GM19351 (cell line): ENCODE results near the gene IWS1.
"Not testable (repeated sequence)": the region's sequence is repeated elsewhere in the genome, so short reads cannot be mapped to it uniquely, and the experiment has no call there.

Experiments
- ATAC-seq: cut with Tn5 transposase; IDR thresholded peaks from one replicate; pipeline ENCODE4 v1.9.1; 2021; ENCODE audit warnings: mild to moderate bottlenecking, moderate library complexity; ENCODE audit not compliant: unreplicated experiment

The IWS1 gene

DNA sequence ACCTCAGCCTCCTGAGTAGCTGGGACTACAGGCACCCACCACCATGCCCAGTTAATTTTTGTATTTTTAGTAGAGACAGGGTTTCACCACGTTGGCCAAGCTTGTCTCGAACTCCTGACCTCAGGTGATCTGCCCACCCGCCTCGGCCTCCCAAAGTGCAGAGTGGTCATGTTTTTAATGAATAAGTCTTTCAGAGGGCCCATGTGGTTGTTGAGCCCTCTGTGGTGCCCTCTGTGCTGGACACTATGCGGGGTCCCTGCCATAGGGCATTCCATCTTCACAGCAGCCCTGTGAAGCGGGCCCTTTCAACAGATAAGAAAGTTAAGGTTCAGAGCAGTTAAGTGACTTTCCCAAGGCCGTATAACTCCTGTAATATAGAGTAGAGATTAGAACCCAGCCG, 35.1 kb upstream of the IWS1 start:
- no peak for ATAC-seq

DNA sequence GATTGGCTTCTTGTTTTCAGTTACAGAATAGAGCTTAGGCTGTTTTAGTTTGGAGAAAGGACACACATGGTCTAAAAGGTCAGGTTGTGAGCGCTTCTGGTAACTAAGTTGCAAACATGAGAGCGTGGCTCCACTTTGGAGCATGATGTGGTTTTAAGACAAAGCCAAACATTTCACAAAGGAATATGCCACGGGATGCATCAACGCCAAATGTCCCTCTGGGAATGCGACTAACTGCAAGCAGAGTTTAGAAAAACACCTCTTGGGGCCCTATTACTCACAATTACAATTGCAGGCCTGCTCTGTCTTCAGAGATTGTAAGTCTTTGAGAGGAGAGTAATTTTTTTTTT, 34.6 kb upstream of the IWS1 start:
- no peak for ATAC-seq

DNA sequence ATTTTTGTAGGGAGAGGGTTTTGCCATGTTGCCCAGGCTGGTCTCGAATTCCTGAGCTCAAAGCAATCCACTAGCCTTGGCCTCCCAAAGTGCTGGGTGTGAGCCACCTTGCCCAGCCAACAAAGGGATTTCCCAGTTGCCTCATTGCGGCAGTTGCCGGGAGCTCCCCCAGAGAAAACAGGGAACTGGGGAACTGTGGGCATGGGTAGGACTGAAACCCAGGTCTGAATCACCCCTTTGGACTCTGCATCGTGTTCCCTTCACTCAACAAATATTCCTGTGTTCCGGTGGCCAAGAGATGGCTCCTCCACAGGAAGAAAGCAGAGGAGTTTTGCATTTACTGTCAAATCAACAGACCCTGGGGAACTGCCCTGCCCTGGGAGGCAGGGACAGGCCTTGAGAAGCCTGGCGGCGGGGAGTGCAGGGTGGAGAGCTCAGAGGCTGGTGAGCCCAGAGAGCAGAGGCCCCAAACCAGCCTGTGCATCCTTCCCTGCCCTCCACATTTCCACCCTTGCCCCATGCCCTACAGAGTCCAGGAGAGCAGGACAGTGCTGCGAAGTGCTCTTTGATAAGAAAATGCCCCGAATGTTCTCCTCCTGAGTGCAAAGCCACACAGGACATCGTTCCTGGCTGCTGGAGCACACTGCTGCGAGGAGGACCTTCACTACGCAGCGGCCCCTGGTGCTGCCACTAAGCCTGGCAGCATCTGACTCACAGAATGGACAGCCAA, 34.1 kb upstream of the IWS1 start:
- no peak for ATAC-seq

DNA sequence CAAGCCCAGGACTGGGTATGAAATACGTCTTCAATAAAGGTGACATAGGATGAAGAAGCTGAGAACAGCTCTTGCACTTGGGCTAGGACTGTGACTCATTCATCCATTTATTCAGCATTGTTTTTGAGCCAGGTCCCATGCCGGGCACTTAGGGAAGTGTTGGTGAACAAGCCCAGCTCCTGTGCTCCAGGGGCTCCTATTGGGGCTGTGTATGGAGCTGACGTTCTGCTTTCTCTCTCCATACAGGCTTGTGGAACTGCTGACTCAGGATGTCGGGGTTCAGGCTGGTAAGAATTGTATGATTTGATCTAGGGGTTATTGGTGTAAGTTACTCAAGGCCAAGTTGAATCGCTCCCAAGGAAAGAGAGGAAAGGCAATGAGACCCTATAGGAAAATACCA, 33.2 kb upstream of the IWS1 start:
- ATAC-seq, result no peak

DNA sequence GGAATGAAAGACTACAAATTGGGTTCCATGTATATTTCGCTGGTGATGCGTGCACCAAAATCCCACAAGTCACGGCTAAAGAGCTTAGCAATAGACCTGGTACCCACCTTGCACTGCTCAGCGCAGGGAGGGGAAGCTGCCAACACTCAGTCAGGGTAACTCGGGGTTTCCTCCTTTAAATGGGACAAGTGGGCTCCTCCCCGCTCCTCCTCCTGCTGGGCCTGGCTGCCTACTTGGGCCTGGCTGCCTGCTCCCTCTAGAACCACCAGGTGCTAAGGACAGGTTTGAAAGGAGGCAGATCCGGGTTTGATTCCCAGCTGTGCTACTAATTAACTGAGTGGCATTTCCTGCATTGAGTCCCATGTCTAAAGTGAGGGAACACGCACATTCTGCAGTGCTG, 32.6 kb upstream of the IWS1 start:
- no peak for ATAC-seq

DNA sequence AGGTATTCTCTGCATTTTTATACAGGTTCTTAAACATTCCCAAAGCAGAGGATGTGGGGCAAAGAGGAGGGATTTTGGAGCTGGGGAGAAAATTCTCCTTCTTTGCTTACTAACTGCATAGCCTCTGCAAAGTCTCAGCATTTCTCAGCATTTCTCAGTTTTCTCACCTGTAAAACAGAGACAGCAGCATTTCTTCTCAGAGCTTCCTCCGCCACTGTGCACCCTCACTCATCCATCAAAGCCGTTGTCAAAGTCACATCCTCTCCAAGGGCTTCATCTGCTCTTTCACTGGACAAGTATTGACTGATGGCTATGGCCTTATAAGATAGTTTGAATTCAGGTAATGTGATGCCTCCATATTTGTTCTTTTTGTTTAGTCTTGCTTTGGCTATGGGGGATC, 26.6 kb upstream of the IWS1 start:
- ATAC-seq, result no peak

DNA sequence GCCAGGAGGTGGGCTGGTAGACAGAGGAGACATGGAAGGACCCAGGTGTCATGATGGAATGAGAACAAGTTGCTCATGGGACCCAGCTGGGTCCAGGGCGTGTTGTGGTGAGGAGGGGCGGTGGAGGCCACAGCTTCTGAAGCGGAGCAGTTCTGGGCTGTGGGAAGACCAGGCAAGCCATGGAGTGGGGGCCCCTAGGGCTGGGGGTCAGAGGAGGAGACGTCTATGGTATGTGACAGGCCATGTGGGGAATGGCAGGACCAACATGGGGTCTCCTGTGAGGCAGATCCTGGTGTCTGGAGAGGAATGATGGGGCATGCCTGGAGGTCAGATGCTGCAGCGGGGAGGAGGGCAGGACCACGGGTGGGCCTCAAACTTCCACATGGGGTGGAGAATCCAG, 26.0 kb upstream of the IWS1 start:
- ATAC-seq, result no peak

DNA sequence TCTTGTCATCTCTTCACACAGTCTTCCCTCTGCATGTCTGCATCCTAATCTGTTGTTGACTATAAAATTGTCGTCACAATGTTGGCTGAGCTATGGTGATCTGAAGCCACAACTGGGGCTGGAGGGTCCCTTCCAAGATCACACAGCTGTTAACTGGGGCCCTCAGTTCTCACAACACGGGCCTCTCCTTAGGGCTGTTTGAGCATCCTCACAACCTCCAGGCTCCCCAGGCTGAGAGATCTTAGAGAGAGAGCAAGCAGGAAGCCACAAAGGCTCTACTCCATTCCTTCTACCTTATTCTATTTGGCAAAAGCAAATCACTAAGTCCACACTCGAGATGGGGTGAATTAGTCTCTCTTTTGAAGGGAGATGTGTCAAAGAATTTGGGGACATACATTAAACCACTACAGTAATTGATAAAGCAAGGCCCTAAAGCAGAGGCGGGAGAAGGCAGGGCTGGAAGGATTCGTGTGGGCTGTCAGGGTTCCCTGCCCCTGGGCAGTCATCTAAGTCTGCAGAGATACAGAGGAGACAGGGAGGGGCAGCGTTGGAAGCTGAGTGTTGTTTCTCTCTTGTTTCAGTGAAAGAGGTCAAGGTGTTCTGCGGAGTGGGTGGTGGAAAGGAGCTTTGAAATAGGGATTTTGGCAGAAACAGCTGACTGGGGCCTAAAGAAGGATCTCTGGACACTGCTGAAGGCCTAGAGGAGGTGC, 25.1 kb upstream of the IWS1 start:
- ATAC-seq, result no peak

DNA sequence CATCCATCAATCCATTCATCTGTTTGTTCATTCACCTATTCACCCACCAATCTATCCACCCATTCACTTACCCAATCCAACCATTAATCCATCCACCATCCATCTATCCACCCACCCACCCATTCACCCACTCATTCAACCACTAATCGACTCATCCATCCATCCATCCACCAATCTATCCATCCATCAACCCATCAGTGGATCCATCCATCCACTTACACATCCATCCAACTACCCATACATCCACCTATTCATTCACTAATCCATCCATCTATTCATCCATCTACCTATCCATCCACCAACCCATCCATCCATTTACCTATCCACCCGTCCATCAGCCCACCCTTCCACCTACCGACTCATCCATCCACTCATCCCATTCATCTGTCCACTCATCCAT, 20.5 kb upstream of the IWS1 start:
- ATAC-seq, result no peak

DNA sequence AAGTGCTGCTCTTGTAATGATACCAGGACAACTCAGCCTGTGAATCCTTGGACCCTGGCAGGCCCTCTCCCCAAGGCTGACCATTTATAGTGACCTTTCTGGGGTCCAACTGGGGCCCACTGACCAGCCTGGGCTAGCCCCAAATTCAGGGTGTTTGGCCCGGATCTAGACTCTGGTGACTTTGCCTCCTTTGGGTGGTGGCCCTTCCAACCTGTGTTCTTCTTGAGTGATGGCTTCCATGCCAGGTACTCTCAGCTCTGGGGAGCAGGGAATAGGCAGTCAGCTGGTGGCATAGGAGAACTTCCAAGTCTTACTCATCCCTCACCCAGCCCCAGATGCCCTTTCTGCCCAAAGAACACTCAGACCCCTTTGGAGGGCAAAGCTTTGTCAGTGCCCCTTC, 19.5 kb upstream of the IWS1 start:
- ATAC-seq, result no peak

DNA sequence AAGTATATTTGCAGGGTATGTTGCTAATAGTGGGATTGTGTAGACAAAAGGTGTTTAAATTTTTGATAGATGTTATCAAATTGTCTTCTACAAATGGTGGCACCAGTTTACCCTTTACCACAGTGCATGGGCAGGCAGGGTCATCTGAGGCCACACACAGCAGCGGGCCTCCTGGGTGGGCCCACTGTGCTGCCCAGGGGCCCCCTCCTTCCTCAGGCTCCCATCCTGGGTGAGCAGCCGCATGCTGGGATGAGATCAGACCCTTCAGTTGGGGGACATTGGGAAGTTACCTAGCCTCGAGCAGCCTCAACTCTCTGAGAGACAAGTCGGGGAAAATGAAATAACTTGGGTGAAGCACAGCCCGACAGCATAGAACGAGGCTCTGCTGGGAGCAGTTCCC, 18.9 kb upstream of the IWS1 start:
- ATAC-seq, result no peak

DNA sequence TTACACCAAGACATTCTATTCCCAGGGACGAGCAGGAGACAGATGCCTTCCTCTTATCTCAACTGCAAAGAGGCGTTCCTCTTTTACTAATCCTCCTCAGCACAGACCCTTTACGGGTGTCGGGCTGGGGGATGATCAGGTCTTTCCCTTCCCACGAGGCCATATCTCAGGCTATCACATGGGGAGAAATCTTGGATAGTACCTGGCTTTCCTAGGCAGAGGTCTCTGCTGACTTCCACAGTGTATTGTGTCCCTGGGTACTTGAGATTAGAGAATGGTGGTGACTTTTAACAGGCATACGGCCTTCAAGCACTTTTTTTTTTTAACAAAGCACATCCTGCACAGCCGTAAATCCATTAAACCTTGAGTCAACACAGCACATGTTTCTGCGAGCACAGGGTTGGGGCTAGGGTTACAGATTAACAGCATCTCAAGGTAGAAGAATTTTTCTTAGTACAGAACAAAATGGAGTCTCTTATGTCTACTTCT, 16.8 kb upstream of the IWS1 start:
- not testable (repeated sequence) for ATAC-seq

DNA sequence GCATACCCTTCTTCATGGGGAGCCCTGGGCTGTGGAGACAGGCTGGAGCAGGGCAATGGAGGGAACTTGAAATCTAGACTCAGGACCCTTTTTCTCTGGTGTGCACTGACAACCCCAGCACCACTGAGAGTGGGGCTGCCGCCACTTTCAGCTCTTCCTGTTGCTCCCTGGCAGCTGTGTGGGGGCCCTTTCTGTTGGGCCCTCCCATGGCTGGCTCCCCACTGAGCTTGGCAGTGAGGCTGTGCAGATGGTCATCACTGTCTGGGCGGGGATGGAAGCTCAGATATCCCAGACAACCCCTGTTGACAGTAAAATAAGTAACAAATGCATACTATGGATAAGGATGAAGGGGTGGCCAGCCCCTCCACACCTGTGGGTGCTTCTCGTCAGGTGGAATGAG, 15.9 kb upstream of the IWS1 start:
- no peak for ATAC-seq

DNA sequence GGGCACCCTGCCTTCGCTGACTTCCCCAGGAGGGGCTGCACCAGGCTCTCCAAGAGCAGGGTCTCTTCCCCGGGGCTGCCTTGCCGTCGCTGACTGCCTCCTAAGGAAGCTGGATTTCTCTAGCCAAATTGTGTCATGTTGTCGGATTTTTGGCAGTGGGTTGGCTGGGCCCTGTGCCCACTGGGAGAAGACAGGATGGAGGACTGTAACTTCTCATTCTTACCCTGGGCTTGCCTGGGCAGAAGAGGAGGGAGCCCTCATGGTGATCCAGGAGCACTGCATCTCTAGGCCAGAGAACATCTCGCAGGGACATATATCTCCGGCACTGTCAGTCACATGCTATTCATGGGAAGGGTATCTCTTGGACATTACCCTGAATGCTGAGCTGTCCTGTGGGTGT, 15.5 kb upstream of the IWS1 start:
- ATAC-seq, result no peak

DNA sequence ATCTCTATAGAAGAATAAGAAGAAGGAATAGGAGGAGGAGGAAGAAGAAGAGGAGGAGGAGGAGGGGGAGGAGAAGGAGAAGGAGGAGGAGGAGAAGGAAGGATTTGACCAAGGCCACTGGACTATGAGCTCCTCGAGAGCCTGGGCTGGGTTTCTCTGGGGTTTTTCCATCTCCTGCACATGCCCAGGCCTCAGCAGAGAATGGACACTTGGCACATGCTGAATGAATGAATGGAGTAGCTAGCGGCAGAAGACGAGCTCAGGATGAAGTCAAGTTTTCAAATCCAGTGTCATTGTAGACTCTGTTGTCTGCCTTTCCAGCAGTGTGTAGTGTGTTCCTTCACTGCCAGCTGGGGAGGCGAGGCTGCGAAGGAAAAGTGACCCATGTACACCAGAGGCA, 11.4 kb upstream of the IWS1 start:
- no peak for ATAC-seq

DNA sequence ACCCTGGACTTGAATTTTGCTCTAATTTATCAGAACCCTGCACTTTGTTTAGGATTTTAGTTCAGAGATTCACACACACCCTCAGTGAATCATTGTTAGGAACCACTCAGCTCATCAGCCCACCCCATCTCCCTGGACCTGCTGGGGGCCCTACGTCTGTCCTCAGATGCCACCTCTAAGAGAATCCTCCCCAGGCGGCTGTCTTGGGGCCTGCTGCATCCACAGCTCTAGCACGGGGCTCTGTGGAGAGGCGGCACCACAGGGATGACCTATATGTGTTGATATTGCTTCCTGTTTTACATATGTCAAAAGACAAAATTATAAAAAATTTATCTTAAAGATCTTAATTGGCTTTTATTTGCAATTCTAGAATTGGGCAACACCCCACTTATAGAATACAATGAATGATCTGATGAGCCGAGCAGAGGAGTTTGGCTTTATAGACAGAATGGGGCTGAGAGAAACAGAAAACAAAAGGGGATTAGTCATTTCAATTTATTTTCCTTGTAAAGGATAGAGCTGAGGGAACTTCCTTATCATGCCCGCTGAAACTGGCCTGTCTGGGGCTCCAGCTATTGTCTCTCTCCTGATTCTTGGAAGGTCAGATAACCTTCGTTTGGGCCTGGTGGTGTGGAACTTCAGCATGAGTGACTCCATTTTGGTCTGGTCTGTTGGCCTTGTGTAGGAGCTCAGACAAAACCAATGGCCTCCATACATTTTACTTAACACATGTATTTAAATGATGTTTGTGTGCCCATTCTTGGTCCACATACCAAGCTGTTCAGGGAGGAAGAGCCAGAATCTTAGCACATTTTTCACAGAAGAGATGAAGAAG, 10.6 kb upstream of the IWS1 start:
- ATAC-seq, result no peak

DNA sequence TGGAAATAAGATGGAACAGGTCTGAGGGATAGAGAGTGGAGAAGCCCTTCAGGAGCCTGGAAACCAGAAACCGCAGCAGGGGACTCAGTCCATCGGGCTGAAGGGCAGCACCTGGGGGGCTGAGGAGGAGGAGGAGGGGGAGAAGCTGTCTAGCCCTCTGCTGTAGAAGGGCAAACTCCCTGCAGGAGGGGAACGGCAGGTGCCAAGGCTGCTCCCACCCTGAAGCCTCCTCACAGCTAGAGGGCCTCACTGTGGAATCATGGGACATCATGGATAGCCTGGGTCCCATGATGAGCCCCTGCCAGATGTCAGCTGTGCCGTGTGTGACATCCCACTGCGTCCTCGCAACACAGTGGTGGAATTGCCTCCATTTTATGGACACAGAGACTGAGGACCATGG, 9.6 kb upstream of the IWS1 start:
- ATAC-seq, result no peak

DNA sequence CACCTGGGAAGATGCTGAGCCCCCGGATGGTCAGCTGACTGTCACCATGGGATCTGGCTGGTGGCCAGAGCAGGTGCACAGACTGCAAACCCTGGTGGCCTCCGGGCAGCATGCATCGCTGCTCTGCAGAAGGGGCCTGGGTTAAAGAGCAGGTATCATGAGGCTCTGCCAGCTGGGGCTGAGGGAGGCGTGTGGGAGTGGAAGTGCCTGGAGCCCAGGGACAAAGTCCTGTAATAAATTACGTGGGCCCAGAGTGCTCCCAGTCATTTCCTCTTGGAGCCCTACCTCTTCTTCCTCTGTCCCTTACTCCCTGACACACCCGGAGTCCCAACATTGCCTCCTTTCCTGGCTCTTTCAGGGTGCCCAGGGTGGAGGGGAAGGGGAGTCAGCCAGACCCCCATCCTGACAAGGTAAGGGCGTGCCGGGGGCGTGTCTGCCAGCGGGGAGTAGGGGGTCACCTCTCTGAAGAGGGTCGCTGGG, 9.2 kb upstream of the IWS1 start, which contains the start of gene MYO7B:
TSS of gene MYO7B (plus strand) at position 262 of the 480 bp plus-strand sequence. CDS start 24,040 bp downstream, outside the sequence.
- no peak for ATAC-seq

DNA sequence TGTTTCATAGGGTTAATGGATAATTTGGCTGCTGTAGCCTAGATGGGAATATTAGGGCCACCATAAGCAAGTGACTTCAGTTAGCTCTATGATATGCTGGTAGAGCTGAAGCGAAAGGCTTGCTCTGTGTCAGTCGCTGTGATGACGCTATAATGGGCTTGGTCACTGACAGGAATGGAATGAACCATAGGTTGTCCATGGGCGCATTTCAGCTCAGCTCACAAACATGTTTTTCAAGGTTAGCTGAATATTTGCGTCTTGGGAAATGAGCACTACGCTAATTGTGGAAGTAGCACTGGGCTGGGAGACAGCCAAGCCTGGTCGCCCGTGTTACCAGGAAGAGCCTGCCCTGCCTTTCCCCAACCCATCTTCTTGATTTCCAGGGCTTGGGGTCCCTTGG, 6.0 kb upstream of the IWS1 start:
- ATAC-seq, result no peak

DNA sequence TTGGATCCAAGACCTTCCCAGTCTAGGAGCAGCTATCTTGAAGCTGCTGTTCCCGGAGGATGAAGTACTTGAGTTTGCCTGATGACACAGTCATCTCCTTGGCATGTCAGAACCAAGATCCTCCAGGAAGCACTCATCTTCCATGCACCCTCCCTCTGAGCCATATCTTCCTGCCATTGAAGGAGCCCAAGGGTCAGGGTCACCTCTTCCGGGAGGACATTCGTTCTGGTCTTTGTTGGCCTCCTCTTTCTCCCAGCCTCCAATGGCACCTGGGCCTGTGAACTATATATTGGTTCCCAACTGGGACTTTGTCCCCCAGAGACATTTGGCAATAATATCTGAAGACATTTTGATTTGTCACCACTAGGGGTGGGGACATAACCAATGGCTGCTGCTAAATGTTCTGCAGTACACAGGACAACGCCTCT, 4.9 kb upstream of the IWS1 start:
- no peak for ATAC-seq
